Measurements from ENCODE around the gene POM121C. TPM values are rescaled to one million over a fixed set of nuclear protein-coding genes. Genes with fewer than 3 reads are reported as not detected.
"Not testable (repeated sequence)": the region's sequence is repeated elsewhere in the genome, so short reads cannot be mapped to it uniquely, and the experiment has no call there.

Gene POM121C
- 10 to 100 TPM; 44.1 to 70.2 (median 58.4) TPM for polyA plus RNA-seq (ENCODE audit: insufficient read length in 4 of 4)

DNA sequence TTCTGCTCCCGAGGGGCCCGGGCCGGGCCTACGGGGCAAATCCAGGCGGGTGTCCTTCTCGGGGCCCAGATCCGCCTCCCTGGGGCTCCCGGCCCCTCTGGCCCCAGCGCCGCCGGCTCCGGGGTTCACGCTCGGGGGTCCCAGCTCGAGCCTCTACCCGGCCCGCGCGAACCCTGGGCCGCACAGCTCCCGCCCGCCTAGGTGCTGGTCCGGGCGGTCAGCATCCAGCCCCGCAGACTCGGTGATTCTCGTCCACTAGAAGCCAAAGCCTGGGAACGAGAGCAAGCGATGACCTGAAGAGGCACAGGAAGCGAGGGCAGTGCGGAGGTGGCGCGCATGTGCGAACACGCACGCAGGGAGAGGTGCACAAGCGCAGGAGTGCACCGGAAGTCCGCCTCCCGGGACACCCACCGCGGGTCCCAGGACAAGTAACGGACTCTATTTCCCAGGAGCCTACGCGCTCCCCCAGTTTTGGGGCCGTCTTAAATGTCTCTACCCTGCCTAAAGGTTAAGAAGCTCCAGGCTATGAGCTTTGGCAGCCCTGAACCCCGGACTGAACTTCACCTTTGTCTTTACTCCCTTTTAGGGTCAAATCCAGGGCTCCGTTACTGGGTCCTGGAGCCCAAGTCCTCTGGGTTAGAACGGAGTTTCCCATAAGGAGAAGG is at the start of gene POM121C:
Gene POM121C, minus strand, starts transcription at position 321 of the 665 bp plus-strand sequence. CDS start 44,803 bp downstream, outside the sequence.
- peak; percentile 67 to 85 (median 77) for DNase-seq (ENCODE audit: low read depth in 4 of 4, low spot score in 2 of 4)

DNA sequence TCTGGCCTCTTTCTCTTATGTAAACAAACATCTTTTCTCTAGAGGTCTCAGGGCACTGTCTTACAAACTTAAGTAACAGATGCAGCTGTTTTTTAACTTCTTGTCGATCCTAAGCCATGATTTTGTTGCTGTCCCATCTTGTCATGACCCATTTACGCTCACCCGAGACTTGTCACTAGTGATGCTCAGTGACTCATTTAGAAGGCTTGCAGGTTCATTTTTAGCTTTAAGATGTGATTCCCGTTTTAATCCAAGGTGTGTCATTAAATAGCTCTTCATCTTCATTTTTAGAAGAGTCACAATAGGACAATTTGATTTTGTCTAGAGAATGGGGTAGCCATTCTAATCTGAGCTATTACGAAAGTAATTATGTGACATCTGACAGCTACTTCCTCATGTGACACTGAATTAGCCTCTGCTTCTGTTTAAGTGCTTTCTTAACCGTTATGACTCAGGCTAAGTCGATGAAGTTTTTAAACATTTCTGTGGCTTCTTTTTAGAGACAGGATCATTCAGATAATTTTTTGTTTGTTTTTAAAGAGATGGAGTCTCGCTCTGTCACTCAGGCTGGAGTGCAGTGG is 48.7 kb upstream of the POM121C start:
- no peak for DNase-seq (ENCODE audit: low read depth in 4 of 4, low spot score in 2 of 4)

GRCh38 chr7:75533926-75534325 is 47.8 kb upstream of the POM121C start:
- DNase-seq (ENCODE audit: low read depth in 4 of 4, low spot score in 2 of 4) = no peak

- DNase-seq (ENCODE audit: low read depth in 4 of 4, low spot score in 2 of 4) = no peak
These were observed 46.5 kb upstream of the POM121C start for GRCh38 chr7:75532639-75533038.

DNA sequence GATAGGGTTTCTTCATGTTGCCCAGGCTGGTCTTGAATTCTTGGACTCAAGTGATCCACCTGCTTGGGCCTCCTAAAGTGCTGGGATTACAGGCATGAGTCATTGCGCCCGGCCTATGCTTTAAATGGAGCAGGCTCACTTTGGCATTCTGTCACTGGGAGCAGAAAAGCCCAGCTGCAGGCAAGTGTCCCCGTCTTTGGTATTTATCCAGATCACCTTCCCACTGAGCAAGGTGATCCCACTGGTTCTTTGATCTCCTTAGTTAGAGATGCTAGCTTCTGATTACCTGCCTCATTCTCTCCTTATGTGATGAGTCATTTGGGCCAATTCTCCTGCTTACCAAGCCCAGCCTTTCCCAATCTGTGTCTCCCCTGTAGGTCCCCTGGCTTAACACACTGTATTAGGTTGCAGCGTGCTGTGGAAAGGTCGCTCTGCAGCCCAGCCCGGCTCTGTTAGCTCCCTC is 45.3 kb upstream of the POM121C start:
- DNase-seq (ENCODE audit: low read depth in 4 of 4, low spot score in 2 of 4) = no peak

GRCh38 chr7:75527224-75527722 is 41.2 kb upstream of the POM121C start:
- peak in 1 of 4 donors; percentile 4 for DNase-seq (ENCODE audit: low read depth in 4 of 4, low spot score in 2 of 4)

- not testable (repeated sequence) for DNase-seq (ENCODE audit: low read depth in 4 of 4, low spot score in 2 of 4)
These were observed 35.6 kb upstream of the POM121C start for GRCh38 chr7:75521727-75522126.

DNA sequence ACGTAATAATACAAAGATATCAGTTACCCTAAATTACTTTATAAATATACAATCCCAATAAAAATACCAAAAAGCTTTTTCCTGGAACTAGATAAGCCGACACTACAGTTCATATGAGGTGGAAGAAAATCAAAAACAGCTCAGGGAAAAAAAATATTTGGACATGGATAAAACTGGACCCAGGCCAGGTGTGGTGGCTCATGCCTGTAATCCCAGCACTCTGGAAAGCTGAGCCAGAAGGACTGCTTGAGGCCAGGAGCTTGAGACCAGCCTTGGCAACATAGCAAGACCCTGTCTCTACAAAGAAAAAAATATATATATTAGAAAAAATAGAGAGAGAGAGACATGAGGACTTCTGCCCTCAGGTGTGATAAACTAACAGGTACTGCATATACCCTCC is 32.7 kb upstream of the POM121C start:
- not testable (repeated sequence) for DNase-seq (ENCODE audit: low read depth in 4 of 4, low spot score in 2 of 4)

- not testable (repeated sequence) for DNase-seq (ENCODE audit: low read depth in 4 of 4, low spot score in 2 of 4)
These were observed 22.9 kb upstream of the POM121C start for GRCh38 chr7:75509033-75509432.

DNA sequence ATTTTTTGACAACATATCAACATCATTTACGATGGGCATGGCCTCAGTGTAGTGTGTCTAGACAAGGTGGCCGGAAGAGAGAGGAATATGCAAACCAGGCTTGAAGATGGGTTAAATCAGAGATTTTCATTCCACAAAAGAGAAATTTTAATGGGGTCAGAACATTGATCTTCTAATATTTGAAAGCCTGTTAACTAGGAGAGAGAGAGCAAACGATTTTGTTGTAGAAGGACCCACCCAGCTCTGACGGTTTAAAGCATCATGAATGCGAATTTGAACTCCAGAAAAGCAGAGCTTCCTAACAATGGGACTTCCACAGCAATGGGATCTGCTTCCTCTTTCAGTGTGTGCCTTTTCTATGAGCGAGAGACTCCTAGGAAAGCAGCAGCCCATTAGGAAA is 5.9 kb upstream of the POM121C start, which contains the start of gene SPDYE5:
Gene SPDYE5, plus strand, starts transcription at position 301 of the 400 bp plus-strand sequence. CDS start 1,728 bp downstream, outside the sequence.
- DNase-seq (ENCODE audit: low read depth in 4 of 4, low spot score in 2 of 4) = not testable (repeated sequence)

- not testable (repeated sequence) for DNase-seq (ENCODE audit: low read depth in 4 of 4, low spot score in 2 of 4)
These were observed 632 bp downstream of the POM121C start for GRCh38 chr7:75485355-75485978.

- not testable (repeated sequence) for DNase-seq (ENCODE audit: low read depth in 4 of 4, low spot score in 2 of 4)
These were observed 5.8 kb downstream of the POM121C start for GRCh38 chr7:75480313-75480712.

GRCh38 chr7:75477457-75477856 is 8.6 kb downstream of the POM121C start:
- not testable (repeated sequence) for DNase-seq (ENCODE audit: low read depth in 4 of 4, low spot score in 2 of 4)

- DNase-seq (ENCODE audit: low read depth in 4 of 4, low spot score in 2 of 4) = not testable (repeated sequence)
These were observed 15.9 kb downstream of the POM121C start for GRCh38 chr7:75470166-75470565.

- not testable (repeated sequence) for DNase-seq (ENCODE audit: low read depth in 4 of 4, low spot score in 2 of 4)
These were observed 25.6 kb downstream of the POM121C start for GRCh38 chr7:75460541-75460940.

DNA sequence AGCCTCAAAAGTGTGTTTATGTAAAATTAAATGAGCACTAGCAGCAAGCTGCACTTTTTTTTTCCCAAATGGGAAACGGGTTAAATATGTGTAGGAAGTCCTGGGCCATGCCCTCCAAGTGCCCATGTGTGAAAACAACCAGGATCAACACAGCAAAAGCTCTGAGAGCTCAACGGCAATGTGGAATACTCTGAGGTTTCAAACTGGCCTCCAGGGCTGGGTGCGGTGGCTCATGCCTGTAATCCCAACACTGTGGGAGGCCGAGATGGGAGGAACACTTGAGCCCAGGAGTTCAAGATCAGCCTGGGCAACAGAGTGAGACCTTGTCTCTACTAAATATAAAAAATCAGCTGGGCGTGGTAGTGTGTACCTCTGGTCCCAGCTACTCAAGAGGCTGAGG is 28.1 kb downstream of the POM121C start:
- not testable (repeated sequence) for DNase-seq (ENCODE audit: low read depth in 4 of 4, low spot score in 2 of 4)

DNA sequence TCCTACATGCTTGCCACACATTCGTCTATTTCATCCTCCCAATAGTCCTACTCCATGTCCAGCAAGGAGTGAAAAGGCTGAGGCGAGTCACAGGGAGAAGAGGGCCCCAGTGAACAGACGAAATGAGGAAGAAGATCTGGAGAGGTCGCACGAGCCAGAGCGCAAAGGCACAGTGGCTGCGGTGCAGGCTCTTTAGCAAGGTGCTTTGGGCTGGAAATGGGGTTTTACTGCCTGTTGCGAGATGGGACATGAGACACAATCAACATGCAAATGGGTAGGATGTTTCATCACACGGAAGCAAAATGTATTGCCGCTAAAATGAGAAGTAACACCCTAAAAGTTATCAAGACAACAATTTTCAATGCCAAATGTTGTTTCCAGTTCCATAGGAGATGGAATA is 29.7 kb downstream of the POM121C start:
- not testable (repeated sequence) for DNase-seq (ENCODE audit: low read depth in 4 of 4, low spot score in 2 of 4)

DNA sequence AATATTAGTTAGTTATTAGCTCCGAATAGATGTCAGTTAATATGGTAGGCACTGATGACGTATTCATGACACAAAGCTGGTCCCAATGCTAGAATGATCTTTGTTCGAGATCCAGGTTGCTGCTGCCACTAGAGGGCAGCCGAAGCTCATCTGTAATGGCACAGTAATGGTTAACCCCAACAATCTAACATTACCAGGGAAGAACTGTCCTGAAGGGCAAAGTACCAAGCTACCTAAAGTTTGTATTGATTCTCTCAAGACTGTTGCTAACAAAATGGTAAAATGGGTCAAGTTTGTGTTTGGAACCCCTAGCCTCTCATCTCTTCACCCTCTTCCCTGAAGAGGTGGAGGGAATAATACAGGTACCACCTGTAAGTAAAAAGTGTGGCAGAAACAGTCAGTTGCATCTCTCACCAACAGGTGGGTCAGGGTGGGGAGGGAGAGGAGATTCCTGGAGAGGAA is 33.6 kb downstream of the POM121C start:
- not testable (repeated sequence) for DNase-seq (ENCODE audit: low read depth in 4 of 4, low spot score in 2 of 4)

- DNase-seq (ENCODE audit: low read depth in 4 of 4, low spot score in 2 of 4) = not testable (repeated sequence)
These were observed 36.2 kb downstream of the POM121C start for GRCh38 chr7:75449946-75450345.

GRCh38 chr7:75442465-75443111 is 43.5 kb downstream of the POM121C start:
- peak in 3 of 4 donors; percentile 3 to 11 (median 6) for DNase-seq (ENCODE audit: low read depth in 4 of 4, low spot score in 2 of 4)

- not testable (repeated sequence) for DNase-seq (ENCODE audit: low read depth in 4 of 4, low spot score in 2 of 4)
These were observed 44.0 kb downstream of the POM121C start for GRCh38 chr7:75442101-75442464.

Measured in left renal cortex interstitium (tissue), 4 donors.